Measurements from ENCODE around the gene ERMP1.

- TF ChIP-seq POLR2AphosphoS5 (IDR thresholded peaks at IDR 0.05) (no peak), POLR2A (IDR thresholded peaks at IDR 0.05; ENCODE audit: low read depth) (no peak)
- TF ChIP-seq, protein P1, sequence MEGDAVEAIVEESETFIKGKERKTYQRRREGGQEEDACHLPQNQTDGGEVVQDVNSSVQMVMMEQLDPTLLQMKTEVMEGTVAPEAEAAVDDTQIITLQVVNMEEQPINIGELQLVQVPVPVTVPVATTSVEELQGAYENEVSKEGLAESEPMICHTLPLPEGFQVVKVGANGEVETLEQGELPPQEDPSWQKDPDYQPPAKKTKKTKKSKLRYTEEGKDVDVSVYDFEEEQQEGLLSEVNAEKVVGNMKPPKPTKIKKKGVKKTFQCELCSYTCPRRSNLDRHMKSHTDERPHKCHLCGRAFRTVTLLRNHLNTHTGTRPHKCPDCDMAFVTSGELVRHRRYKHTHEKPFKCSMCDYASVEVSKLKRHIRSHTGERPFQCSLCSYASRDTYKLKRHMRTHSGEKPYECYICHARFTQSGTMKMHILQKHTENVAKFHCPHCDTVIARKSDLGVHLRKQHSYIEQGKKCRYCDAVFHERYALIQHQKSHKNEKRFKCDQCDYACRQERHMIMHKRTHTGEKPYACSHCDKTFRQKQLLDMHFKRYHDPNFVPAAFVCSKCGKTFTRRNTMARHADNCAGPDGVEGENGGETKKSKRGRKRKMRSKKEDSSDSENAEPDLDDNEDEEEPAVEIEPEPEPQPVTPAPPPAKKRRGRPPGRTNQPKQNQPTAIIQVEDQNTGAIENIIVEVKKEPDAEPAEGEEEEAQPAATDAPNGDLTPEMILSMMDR (IDR thresholded peaks at IDR 0.05): no peak
Observed at GRCh38 chr9:5773324-5773999, 59.5 kb downstream of the ERMP1 start.

All from esophagus muscularis mucosa (tissue), 3 donors.